NCI-H526 (cell line): ENCODE data around the gene MCM9.

Experiments
- DNase-seq, 2 experiments: peaks; one replicate each; lab custom pipeline; 2025; lab: John Stamatoyannopoulos, UW

MCM9 gene

DNA sequence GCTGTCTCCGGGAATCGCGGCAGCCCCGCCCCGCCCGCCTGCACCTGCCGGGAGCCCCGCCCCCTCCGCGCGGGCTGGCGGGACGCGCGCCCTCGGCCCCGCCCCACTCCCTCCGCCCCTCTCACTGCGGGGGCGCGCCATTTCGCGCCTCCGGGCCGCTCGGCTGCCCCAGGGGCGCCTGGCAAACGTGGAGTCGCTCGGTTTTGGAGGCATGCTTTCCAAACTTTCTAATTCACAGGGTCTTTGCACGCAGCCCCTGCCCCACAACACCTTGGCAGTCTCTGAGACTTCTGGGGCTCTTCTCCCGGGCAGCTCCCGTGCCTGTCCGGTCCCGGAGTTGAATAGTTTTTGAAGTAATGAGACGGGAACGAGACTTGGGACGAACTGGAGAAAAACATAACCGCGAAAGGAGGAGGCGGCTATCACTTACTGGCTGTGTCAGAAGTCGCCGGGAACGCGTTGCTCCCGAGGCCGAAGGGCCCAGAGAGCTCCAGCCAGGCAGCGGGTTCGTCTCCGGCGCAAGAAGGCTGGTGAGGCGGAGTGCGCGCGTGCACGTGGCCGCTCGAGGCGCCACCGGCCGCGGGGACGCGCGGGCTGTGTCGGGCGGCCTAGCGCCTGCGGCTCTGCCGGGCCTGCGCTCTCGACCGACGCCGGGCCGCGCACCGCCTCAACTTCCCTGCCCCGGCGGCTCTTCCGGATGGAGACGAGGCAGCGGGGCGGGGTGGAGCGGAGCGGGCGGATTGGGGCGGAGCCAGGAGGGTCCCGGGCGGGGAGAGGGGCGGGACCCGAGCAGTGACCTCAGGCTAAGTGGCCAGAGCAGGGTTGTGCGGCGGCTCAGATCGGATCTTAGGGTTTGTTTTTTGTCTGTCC lies at the start of gene MCM9:
Gene MCM9 (minus strand): TSS at position 699 of the 870 bp plus-strand sequence. CDS start 3,436 bp downstream, outside the sequence.
- DNase-seq = peak; percentile 72 to 96

DNA sequence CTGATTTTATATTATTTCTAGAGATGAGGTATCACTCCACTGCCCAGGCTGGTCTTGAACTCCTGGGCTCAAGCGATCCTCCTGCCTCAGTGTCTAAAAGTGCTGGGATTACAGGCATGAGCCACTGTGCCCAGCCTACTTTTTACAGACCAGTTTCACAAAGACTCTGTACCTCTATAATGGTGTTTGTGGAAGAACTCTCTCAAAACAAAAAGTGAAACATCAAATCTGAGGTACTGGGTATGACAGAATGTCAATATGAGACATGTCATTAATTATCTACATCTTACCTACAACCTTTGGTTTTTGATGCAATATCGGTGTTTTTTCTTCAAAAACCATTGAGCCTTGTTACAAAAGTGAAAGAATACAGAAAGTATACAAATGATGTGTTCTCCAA lies 49.4 kb upstream of the MCM9 start:
- DNase-seq = no peak

DNA sequence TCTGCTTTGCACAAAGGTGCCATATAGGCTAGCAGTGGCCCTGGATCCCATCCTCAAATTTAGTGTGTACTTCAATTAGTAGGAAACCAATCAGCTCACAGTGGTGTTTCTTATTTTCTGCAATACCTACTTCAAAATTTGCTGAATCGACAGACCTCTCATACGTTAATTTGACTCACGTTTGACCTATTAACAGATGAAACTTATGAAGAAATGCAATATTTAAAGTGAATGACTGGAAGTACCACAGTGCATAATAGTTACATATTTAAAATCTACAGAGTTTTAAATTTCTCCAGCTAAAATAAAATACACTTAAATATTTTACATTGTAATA lies 47.6 kb upstream of the MCM9 start:
- DNase-seq = no peak

DNA sequence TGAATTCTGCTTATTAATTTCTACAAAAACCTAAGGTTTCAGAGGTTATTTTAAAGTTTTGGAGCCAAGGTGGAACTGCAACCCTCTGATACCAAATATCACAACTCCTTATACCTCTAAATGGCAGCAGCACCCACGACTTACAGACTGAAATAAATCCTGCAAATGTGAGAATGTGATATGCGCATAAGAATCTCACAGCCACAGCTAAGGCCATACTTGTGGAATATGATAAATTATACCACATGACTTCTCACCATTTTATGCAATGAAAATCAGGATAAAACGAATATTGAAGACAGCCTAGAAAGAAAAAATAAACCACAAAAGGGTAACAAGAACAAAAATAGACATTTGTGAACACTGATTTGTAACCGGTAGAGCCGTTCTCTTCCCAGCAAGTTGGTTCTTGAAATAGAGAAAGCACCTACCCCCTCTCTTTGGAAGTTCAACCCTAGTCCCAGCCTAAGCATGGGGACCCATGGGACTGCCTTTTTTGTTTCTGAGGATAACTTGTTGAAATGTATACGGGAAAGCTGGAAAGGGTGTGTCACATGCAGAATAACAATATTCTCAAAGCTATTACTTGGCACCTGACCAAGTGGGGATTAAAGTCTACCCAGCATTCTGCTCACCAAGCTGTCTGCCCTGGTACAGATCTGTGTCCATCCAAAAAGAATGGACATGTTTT lies 47.1 kb upstream of the MCM9 start:
- DNase-seq = no peak

DNA sequence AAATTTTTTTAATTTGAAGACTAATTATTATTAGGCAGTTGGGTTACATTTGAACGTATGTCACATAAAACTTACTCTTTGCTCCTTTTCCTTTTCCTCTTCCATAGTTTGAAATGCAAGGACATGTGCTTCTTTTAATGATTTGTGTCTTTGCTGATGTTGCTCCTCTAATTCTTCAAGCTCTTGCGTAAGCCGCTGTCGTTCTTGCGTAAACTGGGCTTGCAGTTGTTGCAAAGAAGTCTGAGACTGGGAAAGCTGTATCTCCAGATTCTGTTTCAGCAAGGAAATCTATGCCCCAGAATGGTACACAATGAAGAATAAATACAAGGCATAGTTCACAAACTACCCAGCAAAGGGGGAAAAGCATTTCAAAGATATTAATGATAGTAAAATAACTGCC lies 45.1 kb upstream of the MCM9 start:
- no peak for DNase-seq

DNA sequence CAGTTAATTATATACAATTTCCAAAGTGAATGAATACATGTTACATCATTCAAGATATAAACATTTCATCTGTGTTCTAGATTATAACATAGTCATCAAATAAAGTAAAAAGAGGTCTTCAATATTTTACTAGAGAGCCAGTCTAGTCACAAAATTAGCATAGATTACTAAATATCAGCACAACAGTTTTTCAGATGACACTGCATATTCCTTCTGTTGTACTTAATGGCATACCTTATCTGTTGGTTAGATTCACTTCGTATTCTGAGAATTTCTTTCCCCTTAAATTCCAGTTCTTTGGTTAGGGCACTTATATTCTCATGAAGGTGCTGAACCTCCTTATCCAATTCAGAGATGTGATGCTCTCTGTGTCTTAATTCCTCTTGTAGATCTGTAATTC lies 39.8 kb upstream of the MCM9 start:
- DNase-seq = no peak

DNA sequence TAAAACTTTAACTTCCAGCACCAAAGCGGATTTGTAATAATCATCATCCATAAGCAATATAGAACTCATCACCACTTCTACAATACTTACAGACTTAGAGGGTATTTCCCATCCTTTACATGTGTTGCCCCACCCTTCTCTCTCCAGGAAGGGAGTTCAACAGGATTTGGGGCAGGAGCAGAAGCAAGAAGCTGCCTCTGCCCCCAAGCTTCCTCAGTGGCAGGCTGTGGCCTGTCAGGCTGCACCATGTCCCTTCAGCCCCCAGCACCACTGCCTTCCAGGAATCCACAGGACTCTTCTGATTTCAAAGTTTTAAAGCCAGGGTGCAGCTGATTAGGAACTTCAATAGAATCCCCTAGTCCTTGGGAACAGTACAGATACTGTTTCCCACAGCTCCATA lies 36.7 kb upstream of the MCM9 start:
- no peak for DNase-seq

DNA sequence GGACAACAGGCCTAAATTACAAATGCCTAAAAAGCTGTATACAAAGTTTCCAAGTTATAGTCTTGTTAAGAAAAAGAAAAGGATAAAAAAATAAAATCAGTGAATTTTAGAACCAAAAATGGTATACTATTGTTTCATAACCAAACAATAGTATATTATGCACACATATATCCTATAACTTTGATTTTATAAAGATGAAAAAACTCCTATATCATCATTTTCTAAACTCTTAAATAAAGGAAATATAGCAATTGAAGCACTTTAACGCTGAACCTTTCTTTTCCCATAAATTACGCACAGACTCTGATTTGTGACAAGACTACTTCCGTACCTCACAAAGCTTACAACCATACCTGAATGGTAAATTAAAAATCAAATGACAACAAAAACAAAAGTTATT lies 35.9 kb upstream of the MCM9 start:
- DNase-seq = no peak

DNA sequence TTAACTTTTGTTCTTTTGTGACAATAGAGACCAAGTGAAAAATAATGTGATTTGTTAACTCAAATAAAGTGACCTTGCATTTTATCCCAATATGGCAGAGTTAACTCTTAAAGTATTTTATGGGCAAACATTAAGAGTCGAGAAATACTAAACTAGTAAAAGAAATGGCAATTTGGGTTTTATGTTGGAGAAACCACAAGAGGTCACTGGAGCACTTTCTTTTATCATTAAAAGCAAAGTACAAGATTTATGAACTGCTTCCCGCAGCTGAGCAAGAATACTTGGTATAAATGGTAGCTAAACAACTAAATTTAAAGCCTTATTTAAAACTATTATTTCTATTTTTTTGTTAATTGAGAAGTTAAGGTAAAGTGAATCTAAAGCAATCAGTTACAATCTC lies 33.5 kb upstream of the MCM9 start:
- peak in 1 of 2 experiments; percentile 11 for DNase-seq

DNA sequence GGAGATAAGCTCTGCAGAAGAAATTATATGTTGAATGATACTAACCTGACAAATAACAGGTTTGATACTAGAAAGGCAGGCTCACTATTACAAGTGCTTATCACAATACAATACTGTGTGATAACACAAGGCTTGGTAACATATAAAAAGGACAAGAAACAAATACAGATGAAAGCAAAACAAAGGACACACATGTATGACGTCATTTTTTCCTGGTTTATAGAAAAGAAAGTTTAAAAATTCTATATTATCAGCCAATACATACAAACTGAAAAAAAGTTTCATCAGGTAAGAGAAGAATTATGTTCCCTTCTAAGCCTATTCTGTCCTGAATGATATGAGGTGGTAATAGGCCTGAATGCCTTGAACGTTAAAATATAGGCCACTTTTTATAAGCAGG lies 32.3 kb upstream of the MCM9 start:
- no peak for DNase-seq

DNA sequence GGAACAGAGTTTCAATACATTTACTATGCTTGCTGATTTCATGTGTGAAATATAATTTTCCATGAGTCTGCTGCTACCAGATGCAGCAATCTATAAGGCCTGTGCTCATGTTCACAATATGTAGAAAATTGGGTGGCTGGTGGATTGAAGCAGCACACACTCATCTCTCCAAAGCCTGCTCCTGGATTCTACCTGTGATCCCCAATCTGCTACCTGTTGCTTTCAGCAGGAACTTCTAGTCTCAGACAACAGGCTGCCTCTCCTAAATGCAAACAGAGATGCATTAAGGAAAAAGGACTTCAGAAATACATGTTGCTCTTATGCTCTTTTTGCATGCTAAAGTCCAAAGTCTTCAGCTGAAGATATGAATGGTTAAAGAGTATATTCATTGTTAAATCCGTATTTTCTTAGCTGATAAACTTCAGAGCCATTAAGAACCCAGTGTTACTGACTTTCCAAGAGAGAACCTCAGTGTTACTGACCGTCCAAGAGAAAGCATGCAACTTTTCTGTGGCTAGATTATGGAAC lies 30.9 kb upstream of the MCM9 start:
- DNase-seq = no peak

DNA sequence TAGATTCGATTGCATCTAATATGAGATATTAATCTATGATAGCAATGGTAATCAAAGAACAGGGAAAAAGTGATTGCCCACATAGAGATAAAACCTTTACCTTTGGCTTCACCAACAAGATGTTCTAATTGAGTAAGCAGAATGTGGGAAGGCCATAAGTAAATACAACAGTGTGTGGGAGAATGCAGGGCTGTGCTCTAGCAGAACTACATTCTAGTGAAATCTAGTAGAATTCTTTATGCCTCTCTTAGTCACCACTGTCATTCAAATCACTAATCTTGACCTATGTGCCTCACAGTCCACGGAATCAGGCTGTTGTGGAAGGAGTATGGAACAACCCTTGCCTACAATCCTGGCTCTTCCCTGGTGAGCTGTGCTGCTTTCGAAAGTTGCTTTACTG lies 30.4 kb upstream of the MCM9 start:
- DNase-seq = no peak

DNA sequence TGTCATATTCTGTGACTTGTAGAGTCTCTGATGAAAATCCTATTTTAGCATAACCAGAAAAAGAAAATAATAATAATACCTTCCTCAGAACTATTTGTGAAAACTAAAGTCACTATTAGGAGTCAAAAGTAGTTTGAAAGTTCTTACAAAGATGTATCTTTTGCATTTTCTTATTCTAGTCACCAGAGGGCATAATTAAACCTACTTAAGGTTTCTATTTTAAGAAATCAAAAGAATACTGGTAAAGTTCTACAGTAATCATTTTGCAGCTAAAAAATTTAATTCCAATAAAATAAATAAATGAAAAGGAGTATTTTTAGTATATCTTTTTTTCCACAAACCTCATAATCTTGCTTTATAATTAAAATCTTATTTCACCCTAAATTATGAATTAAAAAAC lies 28.0 kb upstream of the MCM9 start:
- no peak for DNase-seq

DNA sequence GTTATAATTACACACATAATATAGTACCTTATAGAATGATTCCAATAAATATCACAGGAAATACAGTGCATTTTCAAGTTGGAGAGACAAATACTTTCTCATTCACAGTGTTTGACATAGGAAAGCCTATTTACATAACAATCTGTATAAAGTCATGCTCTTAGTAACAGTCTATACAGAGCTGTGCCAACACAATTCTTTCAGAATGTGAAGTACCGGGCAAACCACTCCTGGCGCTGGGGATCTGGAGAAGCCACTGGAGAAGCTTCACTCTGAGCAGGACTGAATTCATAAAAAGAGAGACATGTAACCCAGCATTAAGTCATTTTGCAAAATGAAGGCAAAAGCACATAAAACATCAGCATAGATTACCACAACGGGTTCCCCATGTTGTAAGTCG lies 24.9 kb upstream of the MCM9 start:
- DNase-seq = no peak

DNA sequence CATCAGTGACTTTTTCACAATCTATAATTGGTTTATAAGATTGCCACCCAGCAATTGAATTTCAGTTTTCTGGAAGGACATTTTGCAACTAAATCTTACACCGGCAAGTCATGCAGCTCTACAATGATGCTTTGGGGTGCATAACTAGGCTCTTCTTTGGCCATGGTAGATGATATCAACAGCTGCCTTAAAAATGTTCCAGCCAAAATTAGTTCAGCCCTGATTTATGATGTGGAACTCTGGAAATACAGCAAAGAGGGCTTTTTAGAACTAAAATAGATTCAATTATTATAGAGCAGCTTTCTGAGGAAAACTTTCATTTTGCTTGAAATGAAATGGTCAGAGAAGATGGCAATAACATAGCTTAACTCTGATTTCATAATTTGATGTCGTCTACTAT lies 18.4 kb upstream of the MCM9 start:
- no peak for DNase-seq

DNA sequence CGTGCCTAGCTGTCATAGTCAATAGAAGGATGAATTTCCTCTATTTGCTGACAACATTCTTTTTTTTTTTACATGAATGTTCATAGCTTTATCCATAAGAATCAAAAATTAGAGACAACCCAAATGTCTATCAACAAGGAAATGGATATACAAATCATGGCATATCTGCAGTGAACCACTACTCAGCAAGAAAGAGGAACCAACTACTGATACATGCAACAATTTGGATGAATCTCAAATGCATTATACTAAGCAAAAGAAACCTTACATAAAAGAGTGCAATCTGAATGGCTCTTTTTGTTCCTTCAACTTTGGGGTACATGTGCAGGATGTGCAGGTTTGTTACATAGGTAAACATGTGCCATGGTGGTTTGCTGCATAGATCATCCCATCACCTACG lies 17.7 kb upstream of the MCM9 start:
- no peak for DNase-seq

DNA sequence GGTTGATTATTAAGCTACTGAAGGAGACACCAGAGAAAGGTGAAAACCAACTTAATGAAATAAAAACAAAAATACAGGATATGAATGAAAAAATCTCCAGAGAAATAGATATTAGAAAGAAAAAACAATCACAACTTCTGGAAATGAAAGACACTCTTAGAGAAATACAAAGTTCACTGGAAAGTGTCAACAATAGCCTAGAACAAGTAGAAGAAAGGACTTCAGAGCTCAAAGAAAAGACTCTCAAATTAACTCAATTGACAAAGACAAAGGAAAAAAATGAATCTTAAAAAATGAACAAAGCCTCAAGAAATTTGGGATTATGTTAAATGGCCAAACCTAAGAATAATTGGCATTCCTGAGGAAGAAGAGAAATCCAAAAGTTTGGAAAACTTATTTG lies 10.3 kb upstream of the MCM9 start:
- DNase-seq = no peak

DNA sequence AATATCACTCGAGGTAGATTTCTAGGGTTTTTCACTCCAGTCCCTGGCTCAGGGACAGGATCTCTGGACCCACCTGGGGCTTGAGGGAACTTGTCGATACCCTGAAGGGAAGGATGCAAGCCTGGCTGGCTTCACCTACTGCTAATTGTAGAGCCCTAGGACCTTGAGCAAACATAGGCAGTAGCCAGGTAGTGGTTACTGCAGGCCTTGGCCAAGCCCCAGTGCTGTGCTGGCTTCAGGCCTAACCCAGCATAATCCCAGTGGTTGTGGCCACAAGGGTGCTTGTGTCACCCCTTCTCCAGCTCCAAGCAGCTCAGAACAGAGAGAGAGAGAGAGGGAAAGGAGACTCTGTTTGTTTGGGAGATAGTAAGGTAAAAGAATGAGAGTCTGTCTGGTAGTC lies 5.8 kb upstream of the MCM9 start:
- no peak for DNase-seq

DNA sequence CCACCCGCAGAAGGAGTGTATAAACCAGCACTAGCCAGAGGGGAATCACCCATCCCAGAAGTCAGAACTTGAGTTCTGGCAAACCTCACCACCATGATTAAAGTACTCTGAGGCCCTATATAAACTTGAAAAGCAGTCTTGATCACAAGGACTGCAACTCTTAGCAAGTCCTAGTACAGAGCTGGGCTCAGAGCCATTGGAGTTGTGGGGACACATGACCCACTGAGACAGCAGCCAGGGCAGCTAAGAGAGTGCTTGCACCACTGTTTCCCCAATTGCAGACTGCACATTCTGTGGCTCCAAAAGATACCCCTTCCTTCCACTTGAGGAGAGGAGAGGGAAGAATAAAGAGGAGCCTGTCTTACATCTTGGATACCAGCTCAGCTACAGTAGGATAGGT lies 4.7 kb upstream of the MCM9 start:
- no peak for DNase-seq

DNA sequence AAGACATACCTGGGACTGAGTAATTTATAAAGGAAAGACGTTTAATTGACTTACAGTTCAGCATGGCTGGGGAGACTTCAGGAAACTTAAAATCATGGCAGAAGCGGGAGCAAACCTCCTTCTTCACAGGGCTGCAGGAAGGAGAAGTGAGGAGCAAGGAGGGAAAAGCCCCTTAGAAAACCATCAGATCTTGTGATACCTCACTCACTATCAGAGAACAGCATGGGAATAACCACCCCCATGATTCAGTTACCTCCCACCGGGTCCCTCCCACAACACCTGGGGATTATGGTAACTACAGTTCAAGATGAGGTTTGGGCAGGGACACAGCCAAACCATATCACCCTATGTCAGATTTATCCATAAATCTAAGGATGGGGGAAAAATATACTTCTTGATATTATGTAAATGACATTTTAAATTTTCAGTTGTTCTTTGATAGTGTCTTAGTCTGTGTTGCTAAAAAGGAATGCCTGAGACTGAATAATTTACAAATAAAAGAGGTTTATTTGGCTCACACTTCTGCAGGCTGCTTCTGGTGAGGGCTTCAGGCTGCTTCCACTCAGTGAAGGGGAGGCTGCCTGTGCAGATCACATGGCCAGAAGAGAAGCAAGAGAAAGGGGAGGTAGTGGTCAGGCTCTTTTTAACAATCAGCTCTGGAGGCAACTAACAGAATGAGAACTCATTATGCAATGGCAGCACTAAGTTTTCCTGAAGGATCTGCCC lies 1.2 kb upstream of the MCM9 start:
- peak in 1 of 2 experiments; percentile 12 for DNase-seq

DNA sequence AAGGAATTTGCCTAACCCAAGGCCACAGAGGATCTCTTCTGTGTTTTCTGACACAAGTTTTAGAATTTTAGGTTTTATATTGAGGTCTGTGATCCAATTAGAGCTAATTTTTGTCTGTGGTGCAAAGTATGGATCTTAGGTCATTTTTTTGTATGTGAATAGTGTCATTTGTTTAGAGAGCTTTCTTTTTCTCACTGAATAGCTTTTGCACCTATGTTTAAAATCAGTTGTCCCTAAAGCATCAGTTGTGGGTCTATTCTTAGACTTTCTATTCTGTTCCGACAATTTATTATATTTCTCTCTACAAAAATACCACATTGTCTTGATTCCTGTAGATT lies 341 bp upstream of the MCM9 start:
- DNase-seq = no peak

DNA sequence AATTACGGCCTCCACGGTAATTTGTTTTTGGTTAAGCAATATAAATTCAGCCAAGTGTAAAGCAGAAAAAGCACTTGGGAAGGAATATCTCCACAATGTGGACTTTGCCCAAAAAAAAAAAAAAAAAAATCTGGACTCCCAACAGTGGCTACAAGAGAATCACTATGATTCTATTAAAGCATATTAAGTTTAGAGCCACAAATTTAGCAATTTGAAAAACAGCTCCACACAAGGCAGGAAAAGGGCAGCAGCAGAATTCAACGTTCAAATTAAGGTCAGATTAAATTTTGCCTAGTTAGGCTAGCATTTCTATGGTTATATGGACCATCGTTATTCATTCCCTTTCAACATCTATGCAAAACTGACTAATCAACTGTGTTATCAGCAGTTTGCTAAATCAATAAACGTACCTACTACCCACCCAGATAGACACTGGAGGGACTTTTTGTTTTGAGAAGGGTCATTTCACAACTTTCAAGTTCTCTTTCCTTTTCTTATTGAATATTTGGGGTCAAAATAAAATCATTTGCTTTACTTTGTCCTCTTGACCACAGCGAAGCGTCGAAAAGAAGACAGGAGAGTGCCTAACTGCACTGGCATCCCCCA lies 1.0 kb downstream of the MCM9 start:
- DNase-seq = peak; percentile 27 to 48

DNA sequence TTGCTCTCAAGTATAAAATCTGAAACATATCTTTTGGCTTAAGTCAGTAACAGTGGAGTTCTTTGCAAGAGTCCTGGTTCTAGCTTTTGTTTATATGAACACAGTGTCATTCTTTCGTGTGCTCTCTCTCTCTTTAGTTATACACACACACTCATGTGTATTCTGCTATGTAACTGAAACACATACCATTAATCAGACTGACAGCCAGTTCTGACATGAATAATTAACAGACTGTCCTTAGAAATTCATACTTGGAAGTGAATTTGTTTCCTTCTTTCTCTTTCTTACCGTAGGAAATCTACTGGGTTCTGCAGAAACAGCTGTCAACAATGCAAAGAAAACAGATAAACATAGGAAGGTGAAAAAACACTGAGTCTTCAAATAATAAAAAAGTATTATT lies 2.5 kb downstream of the MCM9 start:
- DNase-seq = no peak
